A673 (cell line): Measurements from ENCODE around the gene LPCAT1. TPM values are rescaled to one million over a fixed set of nuclear protein-coding genes. Genes with fewer than 3 reads are reported as not detected.

Experiments used
- BruUV-seq: library from RNA; stranded (reverse); fragments of 400-500 nt; replicated peaks from 2 replicates; lab custom pipeline; 2021; lab: Mats Ljungman, UMichigan
- CTCF ChIA-PET: fragments of 300-600 bp; sonication (Branson Sonifier 250); formaldehyde crosslinking; loops from one replicate; lab custom pipeline; 2022; ENCODE audit warnings: antibody characterized with exemption; lab: Charles Lee
- POLR2A ChIA-PET: fragments of 300-600 bp; sonication (Branson Sonifier 250); formaldehyde crosslinking; loops from one replicate; lab custom pipeline; 2022; ENCODE audit warnings: antibody characterized with exemption; ENCODE audit not compliant: low non-redundant PET; lab: Charles Lee
- DNase-seq: peaks from one replicate; pipeline ENCODE4 v3.0.0-alpha.2; 2015; ENCODE audit warnings: low spot score
- H3K27ac ChIP-seq: fragments of 200-600 bp; sonication (generic); 2 replicates; pipeline ENCODE4 v1.5.1; 2016; ENCODE audit warnings: mixed run types, low read depth, mild to moderate bottlenecking, mixed read lengths, antibody characterized with exemption, low read length; ENCODE audit not compliant: poor library complexity, severe bottlenecking
- H3K27me3 ChIP-seq: fragments of 200-600 bp; sonication (generic); replicated peaks from 2 replicates; pipeline ENCODE4 v1.6.1; 2017; ENCODE audit warnings: mixed run types, low read depth, mild to moderate bottlenecking, mixed read lengths, antibody characterized with exemption, low read length; ENCODE audit not compliant: insufficient read depth, poor library complexity
- H3K36me3 ChIP-seq: fragments of 200-600 bp; sonication (generic); 2 replicates; pipeline ENCODE4 v1.6.1; 2016; ENCODE audit warnings: mixed run types, mild to moderate bottlenecking, mixed read lengths, antibody characterized with exemption, low read length; ENCODE audit not compliant: insufficient read depth, poor library complexity, severe bottlenecking
- H3K4me1 ChIP-seq: fragments of 200-600 bp; sonication (generic); 2 replicates; pipeline ENCODE4 v1.6.1; 2017; ENCODE audit warnings: mixed run types, mild to moderate bottlenecking, mixed read lengths, antibody characterized with exemption, low read length; ENCODE audit not compliant: insufficient read depth, poor library complexity, severe bottlenecking
- H3K4me3 ChIP-seq: fragments of 200-600 bp; sonication (generic); 2 replicates; pipeline ENCODE4 v1.5.1; 2016; ENCODE audit warnings: low read depth, mixed run types, mild to moderate bottlenecking, mixed read lengths, low read length; ENCODE audit not compliant: poor library complexity, severe bottlenecking
- H3K9me3 ChIP-seq: fragments of 200-600 bp; sonication (generic); 2 replicates; pipeline ENCODE4 v1.6.1; 2016; ENCODE audit warnings: mixed run types, low read depth, mild to moderate bottlenecking, mixed read lengths, antibody characterized with exemption, low read length; ENCODE audit not compliant: poor library complexity, severe bottlenecking
- EZH2 ChIP-seq: fragments of 200-600 bp; sonication (generic); IDR thresholded peaks from 2 replicates; pipeline ENCODE4 v1.6.1; 2017; ENCODE audit warnings: borderline replicate concordance, low read depth, mild to moderate bottlenecking, mixed read lengths, antibody characterized with exemption, low read length; ENCODE audit not compliant: poor library complexity, severe bottlenecking
- intact Hi-C: fragments of 100-400 bp; cut with micrococcal nuclease; formaldehyde crosslinking; loops from one replicate; pipeline ENCODE4 v1.10.0; 2022; ENCODE audit not compliant: unreplicated experiment
- total RNA-seq: library from RNA; stranded (reverse); gene quantifications from 2 replicates; pipeline ENCODE4 v1.2.3, GENCODE V29; 2021
- TF ChIP-seq, protein P1 (sequence below): fragments of 300-800, 200-600 bp; sonication (generic); conservative IDR thresholded peaks from 2 replicates; pipeline ENCODE4 v1.5.1; 2017; ENCODE audit warnings: low read depth, mild to moderate bottlenecking, antibody characterized with exemption, low read length, moderate library complexity, mixed read lengths

The LPCAT1 gene
- total RNA-seq, 1 experiment from 2014 or later, result 97.3 TPM

DNA sequence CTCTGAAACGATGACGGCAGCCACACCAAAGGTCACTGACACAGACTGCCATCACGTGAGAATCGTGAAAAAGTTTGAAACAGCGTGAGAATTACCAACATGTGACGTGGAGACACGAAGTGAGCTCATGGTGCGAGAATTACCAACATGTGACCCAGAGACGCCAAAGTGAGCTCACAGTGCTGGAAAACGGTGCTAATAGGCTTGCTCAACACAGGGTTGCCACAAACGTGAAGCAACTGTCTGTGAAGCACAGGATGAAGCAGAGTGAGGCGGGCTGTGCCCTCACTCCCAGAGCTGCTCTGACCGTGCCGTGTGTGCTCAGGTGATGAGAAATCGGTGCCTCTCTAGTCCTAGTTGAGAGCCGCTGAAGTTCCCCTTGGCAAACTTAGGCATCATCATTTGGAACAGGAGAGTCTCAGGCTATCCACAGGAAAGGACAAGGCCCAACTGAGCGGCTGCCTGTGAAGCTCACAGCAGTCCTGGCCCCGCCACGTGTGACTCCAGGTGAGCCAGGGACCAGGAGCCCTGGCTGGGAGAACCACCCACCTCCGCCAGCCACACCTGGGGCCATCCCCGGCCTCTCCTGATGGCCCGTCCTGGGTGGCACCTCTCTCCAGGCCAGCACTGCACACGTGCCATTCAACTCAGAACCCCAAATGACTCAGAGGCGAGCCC is 48.8 kb downstream of the LPCAT1 start:
- no peaks in the 10 kb centered on the region for H3K9me3 ChIP-seq
- no peaks in the 10 kb centered on the region for H3K4me1 ChIP-seq
- no TSS peak for BruUV-seq
- peaks cover 17% of the 10 kb centered on the region for H3K36me3 ChIP-seq
- H3K27me3 ChIP-seq, result no peaks in the 10 kb centered on the region
- ChIA-PET POLR2A (no interaction called here), CTCF (no interaction called here)
- H3K4me3 ChIP-seq, result no peak overlapping the region
- no peak overlapping the region for H3K27ac ChIP-seq
- intact Hi-C loops, result no loop called here
- DNase-seq, result no peak
- TF ChIP-seq, protein P1, sequence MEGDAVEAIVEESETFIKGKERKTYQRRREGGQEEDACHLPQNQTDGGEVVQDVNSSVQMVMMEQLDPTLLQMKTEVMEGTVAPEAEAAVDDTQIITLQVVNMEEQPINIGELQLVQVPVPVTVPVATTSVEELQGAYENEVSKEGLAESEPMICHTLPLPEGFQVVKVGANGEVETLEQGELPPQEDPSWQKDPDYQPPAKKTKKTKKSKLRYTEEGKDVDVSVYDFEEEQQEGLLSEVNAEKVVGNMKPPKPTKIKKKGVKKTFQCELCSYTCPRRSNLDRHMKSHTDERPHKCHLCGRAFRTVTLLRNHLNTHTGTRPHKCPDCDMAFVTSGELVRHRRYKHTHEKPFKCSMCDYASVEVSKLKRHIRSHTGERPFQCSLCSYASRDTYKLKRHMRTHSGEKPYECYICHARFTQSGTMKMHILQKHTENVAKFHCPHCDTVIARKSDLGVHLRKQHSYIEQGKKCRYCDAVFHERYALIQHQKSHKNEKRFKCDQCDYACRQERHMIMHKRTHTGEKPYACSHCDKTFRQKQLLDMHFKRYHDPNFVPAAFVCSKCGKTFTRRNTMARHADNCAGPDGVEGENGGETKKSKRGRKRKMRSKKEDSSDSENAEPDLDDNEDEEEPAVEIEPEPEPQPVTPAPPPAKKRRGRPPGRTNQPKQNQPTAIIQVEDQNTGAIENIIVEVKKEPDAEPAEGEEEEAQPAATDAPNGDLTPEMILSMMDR, result no peak
- no peak for TF ChIP-seq EZH2

DNA sequence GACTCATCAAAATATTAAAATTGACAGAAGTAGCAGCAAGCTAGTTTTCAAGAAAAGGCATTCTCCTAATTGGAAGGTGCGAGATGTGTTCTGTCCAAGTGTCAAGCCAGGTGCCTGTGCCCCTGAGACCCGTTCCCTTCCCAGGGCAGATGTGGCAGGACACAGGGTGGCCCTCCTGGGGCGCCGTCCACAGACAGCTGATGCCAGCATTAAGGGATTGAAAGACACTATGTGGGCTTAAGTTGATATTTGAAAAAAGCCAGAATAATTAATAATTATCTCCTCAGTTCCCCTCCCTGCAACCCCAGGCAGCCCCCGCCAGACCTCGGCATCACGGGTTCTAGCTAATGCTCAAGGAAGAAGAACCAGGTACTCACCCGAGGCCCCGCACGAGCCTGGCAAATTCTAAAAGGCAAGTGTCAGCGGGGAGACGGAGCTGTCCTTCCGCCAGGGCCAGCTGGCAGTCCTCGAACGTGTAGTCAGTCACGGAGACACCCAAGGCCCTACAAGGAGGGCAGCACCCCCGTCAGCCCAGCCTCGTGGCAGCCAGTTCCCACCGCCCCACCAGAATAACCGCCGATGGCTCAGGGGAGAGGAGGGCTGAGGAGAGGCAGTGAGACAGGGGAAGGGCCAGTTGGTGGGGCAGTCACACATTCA is 49.4 kb downstream of the LPCAT1 start:
- H3K9me3 ChIP-seq, result no peaks in the 10 kb centered on the region
- TF ChIP-seq EZH2, result no peak
- TF ChIP-seq, protein P1, result no peak
- no peak overlapping the region for H3K27ac ChIP-seq
- H3K36me3 ChIP-seq, result peaks cover 16% of the 10 kb centered on the region
- DNase-seq, result no peak
- intact Hi-C loops, result no loop called here
- no peaks in the 10 kb centered on the region for H3K4me1 ChIP-seq
- ChIA-PET POLR2A (no interaction called here), CTCF (no interaction called here)
- no peaks in the 10 kb centered on the region for H3K27me3 ChIP-seq
- BruUV-seq, result no TSS peak
- H3K4me3 ChIP-seq, result no peak overlapping the region

DNA sequence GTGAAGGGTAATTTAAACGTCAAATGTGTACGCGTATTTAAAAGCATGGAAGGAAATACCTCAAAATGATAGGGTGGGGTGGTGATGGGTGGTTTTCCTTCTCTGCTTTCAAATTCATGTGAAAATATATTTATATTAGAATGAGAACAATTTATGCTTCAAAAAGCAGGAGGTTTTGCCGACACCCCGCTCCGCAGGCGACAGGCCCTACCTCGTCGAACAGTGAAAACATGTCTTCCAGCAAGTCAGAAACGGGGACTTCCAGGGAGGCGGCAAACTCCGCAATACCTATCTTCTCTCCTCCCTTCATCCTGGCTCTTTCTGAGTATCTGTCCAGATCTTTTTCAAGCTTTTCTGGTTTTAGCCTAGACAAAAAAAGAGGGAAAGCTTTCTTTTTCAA is 50.0 kb downstream of the LPCAT1 start:
- ChIA-PET POLR2A (no interaction called here), CTCF (no interaction called here)
- Histone ChIP-seq H3K36me3 (peaks cover 10% of the 10 kb centered on the region), H3K4me3 (no peak overlapping the region), H3K27ac (no peak overlapping the region), H3K9me3 (no peaks in the 10 kb centered on the region), H3K4me1 (no peaks in the 10 kb centered on the region), H3K27me3 (no peaks in the 10 kb centered on the region)
- intact Hi-C loops, result no loop called here
- BruUV-seq, result no TSS peak
- TF ChIP-seq, protein P1, result no peak
- DNase-seq, result no peak
